DLD1 (cell line): ENCODE data around the gene EARS2.
"Not testable (repeated sequence)": the region's sequence is repeated elsewhere in the genome, so short reads cannot be mapped to it uniquely, and the experiment has no call there.

Experiments
- in situ Hi-C: cut with HindIII; loops from 2 replicates; pipeline ENCODE4 v1.10.0; 2017; ENCODE audit warnings: low sequenced_read_pairs

The EARS2 gene

DNA sequence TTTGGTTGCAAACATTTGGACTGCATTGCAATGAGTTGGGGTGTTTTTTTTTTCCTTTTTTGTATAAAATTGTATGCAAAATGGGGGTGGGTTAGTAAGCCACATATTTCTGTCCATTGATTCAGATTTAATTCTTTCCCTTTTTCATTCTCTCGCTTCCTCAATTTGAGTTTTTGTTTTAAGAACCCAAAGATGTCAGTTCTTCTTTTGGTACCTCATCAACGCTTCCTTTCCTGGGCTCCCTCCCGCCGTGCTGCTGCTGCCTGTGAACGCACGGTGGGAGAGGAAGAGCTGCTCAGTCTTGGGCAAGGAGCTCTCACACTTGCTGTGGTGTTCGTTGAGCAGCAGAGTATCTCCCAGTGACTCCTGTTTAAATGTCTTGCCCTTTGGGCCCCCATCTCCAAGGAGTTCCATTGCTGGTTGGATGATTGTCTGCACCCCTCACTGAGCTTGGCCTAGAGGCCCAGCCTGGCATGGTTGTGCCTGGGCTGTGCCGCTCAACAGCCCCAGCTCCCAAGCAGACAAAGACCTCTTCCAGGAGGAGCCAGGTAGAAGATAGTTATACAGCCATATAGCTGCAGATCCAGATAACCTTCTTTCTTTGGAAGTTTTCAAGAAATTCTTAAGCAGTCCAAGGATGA, 14.0 kb upstream of the EARS2 start:
- in situ Hi-C loops: no loop called here

DNA sequence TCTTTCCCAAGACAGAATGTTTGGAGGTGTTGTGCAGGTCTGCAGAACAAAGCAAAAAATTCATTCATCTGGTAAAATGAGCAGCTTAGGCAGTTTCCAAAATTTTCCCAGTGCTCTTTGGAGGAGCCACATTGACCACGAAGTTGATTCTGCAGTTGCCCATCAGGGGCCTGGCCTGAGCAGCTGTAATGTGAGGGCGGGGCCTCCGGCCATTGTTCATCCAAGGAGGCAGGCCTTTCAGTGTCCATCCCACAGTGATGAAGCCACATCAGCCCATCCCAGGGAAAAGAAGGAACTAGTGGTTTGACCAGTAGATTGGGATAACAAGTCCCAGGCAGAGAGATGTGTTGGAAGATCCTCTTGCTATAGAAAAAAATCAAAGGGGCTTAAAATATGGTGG, 10.5 kb upstream of the EARS2 start:
- in situ Hi-C loops: no loop called here

DNA sequence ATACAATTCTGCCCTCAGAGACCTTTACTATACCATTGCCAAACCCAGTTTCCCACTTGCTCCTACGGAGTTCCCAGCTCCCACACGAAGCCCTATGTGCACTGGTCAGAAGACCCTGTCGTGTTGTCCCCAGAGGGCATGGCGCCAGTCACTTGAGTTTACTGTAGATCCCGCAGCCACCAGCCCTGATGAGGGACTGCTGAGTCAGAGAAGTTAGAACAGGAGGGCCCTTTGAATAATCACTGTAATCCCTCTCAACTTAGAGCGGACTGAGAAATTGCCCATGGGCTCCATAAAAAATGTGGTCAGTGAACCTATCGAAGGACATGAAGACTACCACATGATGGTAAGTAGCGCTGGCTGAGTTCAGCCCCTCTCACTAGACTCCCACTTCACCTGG, 9.6 kb upstream of the EARS2 start:
- in situ Hi-C loops: no loop called here

DNA sequence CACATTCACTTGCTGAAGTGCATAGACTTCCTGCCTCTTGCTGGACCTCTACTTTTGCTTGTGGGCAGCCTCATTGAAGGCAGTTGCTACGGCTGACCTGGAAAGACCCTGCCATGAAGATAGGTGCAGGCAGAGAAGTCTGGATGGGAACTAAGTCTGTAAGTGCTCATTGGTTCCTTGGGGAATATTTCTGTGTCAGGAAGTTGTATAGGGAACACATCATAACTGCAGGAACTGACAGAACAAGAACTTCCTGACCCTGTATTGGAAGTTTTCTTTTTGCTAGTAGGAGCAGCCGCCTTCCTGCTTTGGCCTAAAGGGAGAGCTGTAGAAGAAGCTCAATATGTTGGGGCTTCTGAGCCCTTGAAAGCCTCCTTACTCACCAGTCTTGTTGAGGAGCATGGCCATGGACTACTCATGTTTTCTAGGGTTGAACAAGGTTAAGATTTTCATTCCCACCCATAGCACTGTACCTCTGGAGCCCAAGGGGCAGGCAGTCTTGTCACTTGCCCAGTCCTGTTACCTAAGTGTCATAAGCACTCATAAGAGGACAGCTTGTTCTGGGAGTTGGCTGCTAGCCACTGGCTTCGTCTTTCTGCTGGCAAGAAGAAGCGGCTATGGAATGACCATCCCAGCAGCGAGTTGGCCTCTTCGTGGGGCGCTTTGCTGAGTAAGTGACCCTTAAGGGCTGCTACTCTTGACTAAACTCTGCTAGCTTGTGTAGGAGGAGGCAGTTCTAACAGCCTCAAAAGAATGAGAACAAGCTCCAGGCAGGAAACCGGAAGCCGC, 7.6 kb upstream of the EARS2 start:
- in situ Hi-C loops: no loop called here

DNA sequence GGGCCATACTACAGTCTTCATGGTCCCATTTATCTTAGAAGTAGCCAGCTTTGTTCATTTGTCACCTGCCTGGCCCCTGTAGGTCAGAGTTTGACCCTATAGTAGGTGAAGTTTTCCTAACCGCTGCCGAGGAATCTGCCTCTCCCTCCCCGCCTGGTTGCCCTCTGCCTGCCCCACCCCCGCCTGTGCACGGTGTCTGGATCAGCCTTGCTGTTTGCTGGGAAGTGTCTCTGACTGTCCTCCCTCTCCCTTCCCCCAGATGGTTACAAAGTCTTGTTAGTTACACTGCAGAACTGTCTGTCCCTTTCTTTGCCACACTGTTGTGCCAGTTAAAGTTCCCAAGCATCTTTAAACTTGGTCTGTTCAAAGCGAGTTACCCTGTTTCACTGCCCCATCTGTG, 6.0 kb upstream of the EARS2 start:
- in situ Hi-C loops: no loop called here

DNA sequence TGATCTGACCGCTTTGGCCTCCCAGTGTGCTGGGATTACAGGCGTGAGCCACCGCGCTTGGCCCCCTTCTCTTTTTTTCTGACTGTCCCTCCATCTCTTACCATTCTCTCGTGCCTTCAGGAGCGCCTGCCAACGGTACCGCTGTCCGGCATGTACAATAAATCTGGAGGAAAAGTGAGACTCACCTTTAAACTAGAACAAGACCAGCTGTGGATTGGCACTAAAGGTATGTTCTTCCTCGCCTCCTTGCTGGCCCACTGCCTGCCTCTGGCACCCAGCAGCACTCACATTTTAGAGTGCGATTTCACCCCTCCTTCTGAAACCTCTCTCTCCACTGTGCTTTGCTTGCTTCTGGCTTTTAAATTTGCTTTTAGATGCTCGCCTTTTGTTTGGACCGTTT, 5.4 kb upstream of the EARS2 start:
- in situ Hi-C loops: no loop called here

DNA sequence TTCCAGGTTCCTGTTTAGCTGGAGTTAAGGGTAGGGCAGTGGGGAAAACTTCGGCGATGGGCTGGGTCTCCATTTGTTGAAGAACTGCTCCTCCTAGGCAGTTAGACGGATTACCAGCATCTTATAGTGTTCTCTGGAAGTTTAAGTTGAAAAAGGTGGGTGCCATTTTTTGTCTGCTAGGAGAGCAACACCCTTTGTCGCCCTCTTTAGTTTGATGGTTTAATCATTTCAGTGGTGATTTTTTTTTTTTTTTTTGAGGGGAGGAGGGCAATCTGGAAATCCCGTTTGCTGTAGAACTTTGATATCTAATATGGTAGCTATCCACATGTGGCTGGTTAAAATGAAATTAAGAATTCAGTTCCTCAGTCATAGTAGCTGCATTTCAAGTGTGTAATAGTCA, 4.4 kb upstream of the EARS2 start:
- in situ Hi-C loops: no loop called here

DNA sequence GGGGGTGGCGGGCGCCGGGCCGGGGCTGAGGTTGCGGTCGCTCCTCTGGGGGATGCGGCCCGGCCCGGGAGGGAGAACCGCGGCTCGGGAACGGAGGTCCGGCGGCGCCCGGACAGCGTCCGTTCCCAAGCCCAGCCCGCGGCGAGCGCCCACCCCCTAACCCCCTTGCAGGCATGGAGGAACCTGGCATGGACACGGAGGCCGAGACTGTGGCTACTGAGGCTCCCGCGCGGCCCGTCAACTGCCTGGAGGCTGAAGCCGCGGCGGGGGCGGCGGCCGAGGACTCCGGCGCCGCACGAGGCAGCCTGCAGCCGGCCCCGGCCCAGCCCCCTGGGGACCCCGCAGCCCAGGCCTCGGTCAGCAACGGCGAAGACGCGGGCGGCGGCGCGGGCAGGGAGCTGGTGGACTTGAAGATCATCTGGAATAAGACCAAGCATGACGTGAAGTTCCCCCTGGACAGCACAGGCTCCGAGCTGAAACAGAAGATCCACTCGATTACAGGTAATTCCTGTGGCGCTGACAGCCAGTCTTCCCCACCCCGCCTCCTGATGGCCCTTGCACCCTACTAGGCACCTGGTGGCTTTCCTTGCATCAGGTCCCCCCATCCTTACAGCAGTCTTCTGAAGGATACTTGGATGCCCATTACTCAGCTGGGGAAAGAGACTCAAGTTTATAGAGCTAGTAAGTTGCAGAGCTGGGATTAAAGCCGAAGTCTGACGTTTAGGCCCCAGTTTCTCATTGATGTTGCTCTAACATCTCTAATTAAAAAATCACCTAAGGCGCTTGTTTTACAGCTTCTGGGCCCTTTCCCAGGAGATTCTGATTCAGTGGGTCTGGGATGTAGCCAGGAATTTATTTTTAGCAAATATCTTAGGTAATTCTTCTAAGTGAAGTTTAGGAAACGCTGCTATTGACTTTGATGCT, 891 bp upstream of the EARS2 start:
- in situ Hi-C loops: no loop called here

DNA sequence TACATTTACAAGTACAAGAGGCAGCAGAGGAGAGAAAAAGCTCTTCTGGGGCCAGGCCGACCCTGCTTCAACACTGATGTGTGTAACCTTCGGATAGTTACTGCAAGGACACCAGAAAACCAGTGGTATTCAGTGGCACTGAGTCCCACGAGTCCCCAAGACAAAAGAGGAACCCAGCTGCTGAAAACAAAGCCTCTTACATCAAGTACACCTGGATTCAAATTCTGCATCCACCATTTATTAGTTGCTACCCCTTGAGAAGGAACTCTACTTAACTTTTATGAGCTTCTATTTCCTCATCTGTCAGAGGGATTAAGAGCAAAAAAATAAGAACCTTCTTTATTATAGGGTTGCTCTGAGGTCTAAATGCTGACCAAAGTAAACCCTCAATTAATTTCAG, 2.6 kb downstream of the EARS2 start:
- in situ Hi-C loops: no loop called here

DNA sequence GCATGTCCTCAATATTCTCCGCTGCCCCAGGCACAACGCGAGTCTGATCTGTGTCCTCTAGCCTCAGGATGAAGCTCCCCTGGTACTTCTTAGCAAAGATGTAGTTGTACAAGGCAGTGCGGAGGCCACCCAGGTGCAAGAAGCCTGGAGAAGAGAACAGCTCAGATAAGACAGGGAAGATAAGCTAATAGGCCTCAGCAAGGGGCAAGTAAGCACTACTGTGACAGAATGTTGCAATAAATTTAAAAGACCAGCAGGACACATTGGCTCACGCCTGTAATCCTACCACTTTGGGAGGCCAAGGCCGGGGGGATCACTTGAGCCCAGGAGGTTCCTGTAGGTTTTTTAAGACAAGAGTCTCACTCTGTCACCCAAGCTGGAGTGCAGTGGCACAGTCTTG, 5.0 kb downstream of the EARS2 start:
- in situ Hi-C loops: no loop called here

DNA sequence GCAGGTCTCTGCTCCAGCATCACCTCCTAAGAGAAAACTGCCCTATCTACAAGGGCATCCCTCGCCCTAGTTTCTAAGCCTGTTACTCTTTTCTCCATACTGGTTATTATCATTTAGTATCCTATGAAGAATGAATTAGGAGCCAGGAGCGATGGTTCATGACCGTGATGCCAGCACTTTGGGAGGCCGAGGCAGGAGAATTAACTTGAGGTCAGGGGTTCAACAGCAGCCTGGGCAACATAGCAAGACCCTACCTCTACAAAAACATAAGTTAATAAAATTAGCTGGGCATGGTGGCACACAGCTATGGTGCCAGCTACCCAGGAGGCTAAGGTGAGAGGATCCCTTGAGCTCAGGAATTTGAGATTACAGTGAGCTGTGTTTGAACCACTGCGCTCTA, 7.2 kb downstream of the EARS2 start:
- in situ Hi-C loops: no loop called here

DNA sequence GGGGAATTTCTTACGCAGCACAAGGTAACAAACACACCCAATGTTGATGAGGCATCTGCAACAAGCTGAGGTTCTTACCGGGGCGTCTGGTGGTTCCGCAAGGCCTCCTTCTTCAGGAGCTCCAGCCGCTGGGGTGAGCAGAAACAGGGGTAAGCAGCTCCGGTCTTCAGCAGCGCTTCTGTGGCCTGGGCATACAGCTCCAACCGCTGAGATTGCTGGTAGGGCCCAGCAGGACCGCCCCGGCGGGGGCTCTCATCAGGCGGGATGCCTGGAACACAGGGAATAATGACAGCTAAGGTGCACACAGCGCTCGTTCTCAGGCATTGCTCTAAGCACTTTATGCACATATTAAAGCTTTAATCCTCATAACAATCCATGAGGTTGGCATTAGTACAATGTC, 12.7 kb downstream of the EARS2 start:
- in situ Hi-C loops: no loop called here

DNA sequence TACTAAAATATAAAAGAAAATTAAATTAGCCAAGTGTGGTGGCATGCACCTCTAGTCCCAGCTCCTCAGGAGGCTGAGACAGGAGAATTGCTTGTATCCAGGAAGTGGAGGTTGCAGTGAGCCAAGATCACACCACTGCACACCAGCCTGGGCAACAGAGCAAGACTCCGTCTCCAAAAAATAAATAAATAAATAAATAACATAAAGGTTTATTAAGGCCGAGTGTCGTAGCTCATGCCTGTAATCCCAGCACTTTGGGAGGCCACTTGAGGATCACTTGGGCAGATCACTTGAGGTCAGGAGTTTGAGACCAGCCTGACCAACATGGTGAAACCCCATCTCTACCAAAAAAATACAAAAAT, 16.4 kb downstream of the EARS2 start:
- in situ Hi-C loops: not testable (repeated sequence)

DNA sequence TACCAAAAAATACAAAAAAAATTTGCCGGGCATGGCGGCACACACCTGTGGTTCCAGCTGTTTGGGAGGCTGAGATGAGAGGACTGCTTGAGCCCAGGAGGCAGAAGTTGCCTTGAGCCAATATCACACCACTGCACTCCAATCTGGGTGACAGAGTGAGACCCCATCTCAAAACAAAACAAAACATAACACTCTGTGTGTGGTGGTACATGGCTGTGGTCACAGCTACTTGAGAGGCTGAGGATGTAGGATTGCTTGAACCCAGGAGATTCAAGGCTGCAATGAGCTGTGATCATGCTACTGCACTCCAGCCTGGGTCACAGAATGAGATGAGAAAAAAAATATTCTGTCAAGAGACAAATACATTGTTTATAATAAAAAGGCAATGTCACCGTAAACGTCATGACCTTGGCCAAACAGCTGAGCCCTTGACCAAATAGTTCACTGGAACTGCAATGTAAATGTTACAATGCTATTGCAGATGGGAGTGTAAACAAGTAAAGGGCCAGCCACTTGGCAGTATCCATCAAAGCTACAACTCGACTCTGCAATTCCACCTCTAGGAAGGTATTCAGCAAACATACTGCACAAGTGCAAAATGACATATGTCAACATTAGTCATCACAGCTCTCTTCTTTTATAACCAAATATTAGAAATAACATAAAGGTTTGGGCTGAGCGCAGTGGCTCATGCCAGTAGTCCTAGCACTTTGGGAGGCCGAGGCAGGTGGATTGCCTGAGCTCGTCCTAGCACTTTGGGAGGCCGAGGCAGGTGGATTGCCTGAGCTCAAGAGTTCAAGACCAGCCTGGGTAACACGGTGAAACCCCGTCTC, 16.9 kb downstream of the EARS2 start:
- in situ Hi-C loops: no loop called here

DNA sequence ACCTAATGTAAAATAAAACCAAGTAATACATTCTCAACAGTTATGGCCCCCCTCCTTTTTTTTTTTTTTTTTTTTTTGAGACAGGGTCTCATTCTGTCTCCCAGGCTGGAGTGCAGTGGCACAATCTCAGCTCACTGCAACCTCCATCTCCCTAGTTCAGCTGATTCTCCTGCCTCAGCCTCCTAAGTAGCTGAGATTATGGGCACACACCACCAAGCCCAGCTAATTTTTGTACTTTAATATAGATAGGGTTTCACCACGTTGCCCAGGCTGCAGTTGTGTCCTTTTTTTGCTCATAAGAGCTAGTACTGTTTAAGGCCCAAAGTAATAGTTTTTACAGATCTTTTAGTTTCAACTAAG, 18.3 kb downstream of the EARS2 start:
- in situ Hi-C loops: no loop called here

DNA sequence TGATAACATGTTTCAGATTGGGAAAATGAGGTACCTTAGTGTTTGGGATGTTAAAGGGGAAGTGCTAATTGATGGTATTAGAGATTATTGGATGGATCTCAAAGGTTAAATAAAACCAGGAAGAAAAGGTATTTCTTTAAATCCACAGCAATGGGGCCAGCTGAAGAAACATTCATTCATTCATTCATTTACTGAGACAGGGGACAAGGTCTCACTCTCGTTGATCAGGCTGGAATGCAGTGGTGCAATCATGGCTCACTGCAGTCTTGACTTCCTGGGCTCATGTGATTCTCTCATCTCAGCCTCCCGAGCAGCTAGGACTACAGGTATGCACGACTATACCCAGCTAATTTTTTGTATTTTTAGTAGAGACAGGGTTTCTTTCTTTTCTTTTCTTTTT, 19.8 kb downstream of the EARS2 start:
- in situ Hi-C loops: no loop called here

DNA sequence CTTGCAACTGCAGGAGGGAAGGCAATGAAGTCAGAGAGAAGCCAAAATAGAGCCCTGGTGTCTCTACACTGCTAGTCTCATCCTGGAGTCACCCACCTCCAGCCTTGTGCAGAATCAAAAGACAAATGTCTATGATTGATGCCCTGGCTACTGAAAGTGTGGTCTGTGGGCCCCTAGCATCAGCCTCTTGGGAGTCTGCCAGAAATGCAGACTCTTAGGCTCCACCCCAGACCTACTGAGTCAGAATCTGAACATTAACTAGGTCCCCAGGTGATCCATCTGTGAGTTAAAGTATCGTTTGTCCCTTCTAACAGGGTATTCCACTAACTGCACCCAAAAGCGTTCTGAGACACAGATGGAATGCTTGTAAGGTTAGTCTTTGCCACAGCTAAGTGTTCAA, 21.2 kb downstream of the EARS2 start:
- in situ Hi-C loops: no loop called here

DNA sequence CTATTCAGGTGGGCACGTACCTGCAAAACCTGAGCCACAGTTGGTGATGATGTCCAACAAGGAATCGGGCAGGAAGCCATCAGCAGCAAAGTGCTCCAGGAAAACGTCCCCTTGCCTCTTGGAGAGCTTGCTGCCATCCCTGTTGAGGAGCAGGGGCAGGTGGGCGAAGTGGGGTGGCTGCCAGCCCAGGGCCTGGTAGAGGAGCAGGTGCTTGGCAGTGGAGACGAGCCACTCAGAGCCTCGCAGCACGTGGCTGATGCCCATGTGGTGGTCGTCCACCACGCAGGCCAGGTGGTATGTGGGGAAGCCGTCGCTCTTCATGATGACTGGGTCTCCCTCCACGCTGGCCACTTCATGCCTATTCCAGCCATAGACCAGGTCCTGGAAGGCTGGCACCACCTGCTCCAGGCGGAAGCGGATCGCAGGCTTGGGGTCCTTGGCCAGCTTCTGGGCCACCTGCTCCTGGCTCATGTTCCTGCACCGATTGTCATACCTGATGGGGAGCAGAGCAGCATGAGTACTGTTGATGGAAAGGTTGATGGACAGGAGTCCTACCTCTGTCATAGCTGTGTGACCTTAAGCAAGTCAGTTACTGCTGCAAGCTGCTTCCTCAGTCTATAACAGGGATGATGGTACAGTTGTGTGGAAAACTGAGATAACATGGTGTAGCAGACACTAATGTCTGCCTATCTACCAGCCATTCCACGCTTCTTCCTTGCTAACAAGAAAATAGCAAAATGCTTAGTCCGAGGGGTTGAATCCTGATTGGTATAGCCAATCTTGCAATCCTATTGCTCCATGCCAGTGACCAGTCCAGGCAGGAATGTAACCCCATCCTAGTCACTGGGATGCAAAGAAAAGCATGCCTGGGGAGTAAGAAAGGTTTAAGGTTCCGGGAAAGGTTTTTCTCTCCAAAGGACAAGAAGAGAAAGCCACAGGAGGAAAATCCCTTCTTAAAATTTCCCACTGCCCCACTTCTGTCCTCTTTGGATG, 22.0 kb downstream of the EARS2 start:
- in situ Hi-C loops: no loop called here

DNA sequence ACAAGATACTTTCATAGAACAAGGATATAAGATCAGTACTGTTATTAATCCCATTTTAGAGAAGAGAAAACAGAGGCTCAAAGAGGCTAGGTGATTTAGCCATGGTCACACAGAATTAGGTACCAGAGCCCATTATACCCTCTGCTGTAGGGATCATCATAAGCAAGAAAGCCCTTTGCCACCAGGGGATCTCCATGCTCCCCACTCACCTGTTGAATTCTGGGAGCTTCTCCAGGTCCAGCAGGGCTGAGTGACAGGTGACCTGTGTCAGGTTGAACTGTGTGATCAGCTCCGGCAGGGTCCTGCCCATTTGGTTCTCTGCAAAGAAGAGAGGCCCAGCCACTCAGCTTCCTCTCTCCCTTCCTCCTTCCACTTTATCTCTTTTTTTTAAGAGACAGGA, 24.7 kb downstream of the EARS2 start:
- in situ Hi-C loops: no loop called here

DNA sequence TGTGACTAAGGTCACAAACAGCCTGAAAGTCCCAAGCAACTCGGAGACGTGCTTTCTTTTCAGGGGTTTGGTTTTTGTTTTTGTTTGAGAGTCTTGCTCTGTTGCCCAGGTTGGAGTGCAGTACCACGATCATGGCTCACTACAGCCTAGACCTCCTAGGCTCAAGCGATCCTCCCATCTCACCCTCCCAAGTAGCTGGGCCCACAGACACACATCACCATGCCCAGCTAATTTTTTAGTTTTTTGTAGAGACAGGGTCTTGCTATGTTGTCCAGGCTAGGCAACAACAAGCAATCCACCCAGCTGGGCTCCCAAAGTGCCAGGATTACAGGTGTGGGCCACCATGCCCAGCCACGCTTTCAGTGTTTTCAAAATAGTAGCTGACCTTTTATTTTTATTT, 27.1 kb downstream of the EARS2 start:
- in situ Hi-C loops: no loop called here
